H9 (cell line): ENCODE data around the gene DERL2. TPM values are rescaled to one million over a fixed set of nuclear protein-coding genes. Genes with fewer than 3 reads are reported as not detected.

Experiments
- DNase-seq: peaks from one replicate; pipeline ENCODE4 v3.0.0-alpha.2; 2017
- H2AFZ ChIP-seq: one replicate; pipeline ENCODE4 v1.6.1; 2013; ENCODE audit warnings: mild to moderate bottlenecking, low read length, control low read depth, moderate library complexity
- H2AK5ac ChIP-seq: 2 replicates; pipeline ENCODE4 v1.6.1; 2013; ENCODE audit warnings: low read length, control low read depth, mixed read lengths; ENCODE audit not compliant: insufficient read length
- H2BK120ac ChIP-seq: one replicate; pipeline ENCODE4 v1.6.1; 2013; ENCODE audit warnings: low read depth, mild to moderate bottlenecking, low read length, control low read depth, inconsistent platforms; ENCODE audit not compliant: poor library complexity, severe bottlenecking
- H2BK12ac ChIP-seq: 2 replicates; pipeline ENCODE4 v1.6.1; 2013; ENCODE audit warnings: low read length, control low read depth, mixed read lengths, low read depth; ENCODE audit not compliant: insufficient read length
- H2BK15ac ChIP-seq: 2 replicates; pipeline ENCODE4 v1.6.1; 2013; ENCODE audit warnings: low read depth, low read length, control low read depth
- H2BK20ac ChIP-seq: one replicate; pipeline ENCODE4 v1.6.1; 2013; ENCODE audit warnings: low read depth, mild to moderate bottlenecking, low read length, control low read depth, inconsistent platforms; ENCODE audit not compliant: poor library complexity, severe bottlenecking
- H2BK5ac ChIP-seq: 2 replicates; pipeline ENCODE4 v1.6.1; 2013; ENCODE audit warnings: low read length, control low read depth, mixed read lengths; ENCODE audit not compliant: insufficient read length
- H3K14ac ChIP-seq: 2 replicates; pipeline ENCODE4 v1.6.1; 2013; ENCODE audit warnings: low read length, control low read depth; ENCODE audit not compliant: insufficient read depth
- H3K18ac ChIP-seq: 2 replicates; pipeline ENCODE4 v1.6.1; 2013; ENCODE audit warnings: low read depth, mild to moderate bottlenecking, mixed read lengths, low read length, control low read depth; ENCODE audit not compliant: insufficient read length
- H3K23ac ChIP-seq: 2 replicates; pipeline ENCODE4 v1.6.1; 2013; ENCODE audit warnings: low read length, control low read depth, mixed read lengths, low read depth; ENCODE audit not compliant: insufficient read length
- H3K23me2 ChIP-seq: 2 replicates; pipeline ENCODE4 v1.6.1; 2013; ENCODE audit warnings: low read depth, mild to moderate bottlenecking, mixed read lengths, low read length, control low read depth; ENCODE audit not compliant: insufficient read length, poor library complexity, severe bottlenecking
- H3K27ac ChIP-seq: 2 replicates; pipeline ENCODE4 v1.5.1; 2013; ENCODE audit warnings: low read length, control low read depth, mixed read lengths, low read depth; ENCODE audit not compliant: insufficient read length
- H3K27me3 ChIP-seq: 2 replicates; pipeline ENCODE4 v1.6.1; 2013; ENCODE audit warnings: low read length, control low read depth, inconsistent platforms; ENCODE audit not compliant: insufficient read depth
- H3K4ac ChIP-seq: 2 replicates; pipeline ENCODE4 v1.6.1; 2013; ENCODE audit warnings: low read depth, mild to moderate bottlenecking, control low read depth, inconsistent platforms, low read length, moderate library complexity
- H3K4me1 ChIP-seq: 2 replicates; pipeline ENCODE4 v1.6.1; 2013; ENCODE audit warnings: low read length, control low read depth, inconsistent platforms; ENCODE audit not compliant: insufficient read depth
- H3K4me2 ChIP-seq: 2 replicates; pipeline ENCODE4 v1.6.1; 2013; ENCODE audit warnings: low read length, control low read depth, mixed read lengths; ENCODE audit not compliant: insufficient read length, insufficient read depth
- H3K56ac ChIP-seq: 2 replicates; pipeline ENCODE4 v1.6.1; 2013; ENCODE audit warnings: low read depth, mild to moderate bottlenecking, mixed read lengths, low read length, control low read depth; ENCODE audit not compliant: insufficient read length
- H3K79me1 ChIP-seq: 2 replicates; pipeline ENCODE4 v1.6.1; 2013; ENCODE audit warnings: low read depth, mild to moderate bottlenecking, moderate library complexity, low read length, control low read depth, inconsistent platforms; ENCODE audit not compliant: insufficient read depth, poor library complexity, severe bottlenecking
- H3K79me2 ChIP-seq: 2 replicates; pipeline ENCODE4 v1.6.1; 2013; ENCODE audit warnings: low read length, control low read depth, inconsistent platforms; ENCODE audit not compliant: insufficient read depth
- H3K9ac ChIP-seq: 2 replicates; pipeline ENCODE4 v1.6.1; 2013; ENCODE audit warnings: low read length, control low read depth, mixed read lengths; ENCODE audit not compliant: insufficient read length; ENCODE audit errors: extremely low read depth
- H3K9me3 ChIP-seq: one replicate; pipeline ENCODE4 v1.6.1; 2013; ENCODE audit warnings: low read depth, low read length, inconsistent platforms; ENCODE audit not compliant: control insufficient read depth
- H3T11ph ChIP-seq: one replicate; pipeline ENCODE4 v1.6.1; 2013; ENCODE audit warnings: mild to moderate bottlenecking, low read length, control low read depth, inconsistent platforms
- H4K20me1 ChIP-seq: one replicate; pipeline ENCODE4 v1.6.1; 2013; ENCODE audit not compliant: control insufficient read depth, insufficient read length, insufficient read depth
- H4K5ac ChIP-seq: 2 replicates; pipeline ENCODE4 v1.6.1; 2013; ENCODE audit warnings: low read depth, mild to moderate bottlenecking, mixed read lengths, low read length, control low read depth; ENCODE audit not compliant: insufficient read length
- H4K8ac ChIP-seq: replicated peaks from 2 replicates; pipeline ENCODE4 v1.6.1; 2013; ENCODE audit warnings: low read length, control low read depth, mixed read lengths, low read depth; ENCODE audit not compliant: insufficient read length
- H4K91ac ChIP-seq: 2 replicates; pipeline ENCODE4 v1.6.1; 2013; ENCODE audit warnings: low read depth, mild to moderate bottlenecking, moderate library complexity, mixed read lengths, low read length, control low read depth; ENCODE audit not compliant: insufficient read length
- H3K27ac Mint-ChIP-seq, 3 experiments: 2 replicates in 2 of 3; 3 replicates in 1 of 3; pipeline ENCODE4 v1.8.0; 2020 to 2021; ENCODE audit warnings: mixed read lengths in 3 of 3, mild to moderate bottlenecking in 1 of 3, moderate library complexity in 1 of 3
- H3K27me3 Mint-ChIP-seq: 2 replicates; pipeline ENCODE4 v1.8.0; 2021; ENCODE audit warnings: low read depth, mild to moderate bottlenecking, moderate library complexity, mixed read lengths
- H3K36me3 Mint-ChIP-seq, 3 experiments: 2 replicates in 2 of 3; 3 replicates in 1 of 3; pipeline ENCODE4 v1.8.0; 2020 to 2021; ENCODE audit warnings: low read depth in 3 of 3, mixed read lengths in 3 of 3; ENCODE audit not compliant: insufficient read depth in 1 of 3
- H3K4me1 Mint-ChIP-seq, 2 experiments: 2 replicates each; pipeline ENCODE4 v1.8.0; 2020; ENCODE audit warnings: mixed read lengths in 2 of 2
- H3K4me3 Mint-ChIP-seq, 2 experiments: 2 replicates in 1 of 2; 3 replicates in 1 of 2; pipeline ENCODE4 v1.8.0; 2020 to 2021; ENCODE audit warnings: mild to moderate bottlenecking in 2 of 2, mixed read lengths in 2 of 2, moderate library complexity in 1 of 2
- H3K9me3 Mint-ChIP-seq, 2 experiments: 2 replicates in 1 of 2; 3 replicates in 1 of 2; pipeline ENCODE4 v1.8.0; 2020; ENCODE audit warnings: mild to moderate bottlenecking in 2 of 2, mixed read lengths in 2 of 2, moderate library complexity in 1 of 2
- WGBS: extraction: QIAGEN DNeasy Blood & Tissue Kit; methylation state at CpG from one replicate; pipeline ENCODE4 v1.1.7; 2013; ENCODE audit warnings: missing lambda C conversion rate, low lambda C conversion rate, mixed read lengths; ENCODE audit not compliant: insufficient read length; ENCODE audit errors: extremely low coverage; 5-methylcytosine and 5-hydroxymethylcytosine counted together
- total RNA-seq: library from RNA; stranded (reverse); gene quantifications from 2 replicates; pipeline ENCODE4 v1.2.1, GENCODE V29; 2021
- TF ChIP-seq, protein P1 (sequence below): fragments of 200-600 bp; sonication (generic); conservative IDR thresholded peaks from 3 replicates; pipeline ENCODE4 v1.8.0; 2021; ENCODE audit warnings: antibody characterized with exemption, mild to moderate bottlenecking

Gene DERL2
- total RNA-seq, 1 experiment from 2014 or later, result 83.2 TPM

DNA sequence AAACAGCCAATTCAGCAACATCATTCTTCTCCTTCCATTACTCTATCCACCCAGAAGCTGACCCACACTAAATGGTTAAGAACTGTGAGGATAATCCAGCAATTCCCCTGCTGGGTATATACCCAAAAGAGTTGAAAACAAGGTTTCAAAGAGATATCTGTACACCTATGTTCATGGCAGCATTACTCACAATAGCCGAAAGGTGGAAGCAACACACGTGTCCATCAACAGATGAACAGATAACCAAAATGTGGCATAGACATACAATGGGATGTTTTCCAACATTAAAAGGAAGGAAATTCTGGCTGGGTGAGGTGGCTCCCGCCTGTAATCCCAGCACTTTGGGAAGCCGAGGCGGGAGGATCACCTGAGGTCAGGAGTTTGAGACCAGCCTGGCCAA lies 20.3 kb upstream of the DERL2 start:
- H3K4me1 ChIP-seq, result no peaks in the 10 kb centered on the region
- H3K4me3 Mint-ChIP-seq, result no peak overlapping the region
- WGBS, result no CpG with 5 or more reads among the region's 5 CpGs
- H3K27ac ChIP-seq, result no peak overlapping the region
- no peak overlapping the region for H3K4ac ChIP-seq
- no peaks in the 10 kb centered on the region for H3K79me2 ChIP-seq
- no peak overlapping the region for H2BK5ac ChIP-seq
- peaks cover 22% of the 10 kb centered on the region for H3K27me3 Mint-ChIP-seq
- H3K9me3 ChIP-seq, result no peaks in the 10 kb centered on the region
- H3K18ac ChIP-seq, result no peak overlapping the region
- H3K9me3 Mint-ChIP-seq, result no peaks in the 10 kb centered on the region
- TF ChIP-seq, protein P1, sequence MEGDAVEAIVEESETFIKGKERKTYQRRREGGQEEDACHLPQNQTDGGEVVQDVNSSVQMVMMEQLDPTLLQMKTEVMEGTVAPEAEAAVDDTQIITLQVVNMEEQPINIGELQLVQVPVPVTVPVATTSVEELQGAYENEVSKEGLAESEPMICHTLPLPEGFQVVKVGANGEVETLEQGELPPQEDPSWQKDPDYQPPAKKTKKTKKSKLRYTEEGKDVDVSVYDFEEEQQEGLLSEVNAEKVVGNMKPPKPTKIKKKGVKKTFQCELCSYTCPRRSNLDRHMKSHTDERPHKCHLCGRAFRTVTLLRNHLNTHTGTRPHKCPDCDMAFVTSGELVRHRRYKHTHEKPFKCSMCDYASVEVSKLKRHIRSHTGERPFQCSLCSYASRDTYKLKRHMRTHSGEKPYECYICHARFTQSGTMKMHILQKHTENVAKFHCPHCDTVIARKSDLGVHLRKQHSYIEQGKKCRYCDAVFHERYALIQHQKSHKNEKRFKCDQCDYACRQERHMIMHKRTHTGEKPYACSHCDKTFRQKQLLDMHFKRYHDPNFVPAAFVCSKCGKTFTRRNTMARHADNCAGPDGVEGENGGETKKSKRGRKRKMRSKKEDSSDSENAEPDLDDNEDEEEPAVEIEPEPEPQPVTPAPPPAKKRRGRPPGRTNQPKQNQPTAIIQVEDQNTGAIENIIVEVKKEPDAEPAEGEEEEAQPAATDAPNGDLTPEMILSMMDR, result no peak
- no peak overlapping the region for H2AK5ac ChIP-seq
- no peaks in the 10 kb centered on the region for H3K36me3 Mint-ChIP-seq
- H3K4me2 ChIP-seq, result no peak overlapping the region
- H4K20me1 ChIP-seq, result no peaks in the 10 kb centered on the region
- H3K27me3 ChIP-seq, result peaks cover 2% of the 10 kb centered on the region; the same call in 1 of the 2 replicates
- no peak overlapping the region for H3T11ph ChIP-seq
- H2AFZ ChIP-seq, result no peak overlapping the region
- no peak overlapping the region for H3K14ac ChIP-seq
- H2BK120ac ChIP-seq, result no peak overlapping the region
- no peak overlapping the region for H2BK20ac ChIP-seq
- no peak overlapping the region for H3K27ac Mint-ChIP-seq
- H3K23me2 ChIP-seq, result no peaks in the 10 kb centered on the region
- H4K8ac ChIP-seq, result no peak overlapping the region
- H3K79me1 ChIP-seq, result no peaks in the 10 kb centered on the region
- no peak overlapping the region for H3K56ac ChIP-seq
- no peak overlapping the region for H3K23ac ChIP-seq
- DNase-seq, result no peak
- H3K9ac ChIP-seq, result no peak overlapping the region
- H4K91ac ChIP-seq, result no peak overlapping the region
- H2BK15ac ChIP-seq, result no peak overlapping the region
- no peak overlapping the region for H2BK12ac ChIP-seq
- peaks cover 8 to 13% of the 10 kb centered on the region in 2 experiments for H3K4me1 Mint-ChIP-seq
- no peak overlapping the region for H4K5ac ChIP-seq
